ENCODE measurements around the gene SLC37A3. TPM values are rescaled to one million over a fixed set of nuclear protein-coding genes. Genes with fewer than 3 reads are reported as not detected.

The SLC37A3 gene
- total and polyA plus RNA-seq, 3 experiments from 2014 or later: 12.0 to 57.2 (median 56.6) TPM

- no peaks in the 10 kb centered on the region for H3K36me3 ChIP-seq (ENCODE audit: insufficient read depth, low read length)
- peaks cover 13% of the 10 kb centered on the region for H3K4me1 ChIP-seq (ENCODE audit: insufficient read depth, low read length)
- H3K27ac ChIP-seq (ENCODE audit: low read depth, low read length): peak overlapping the region; percentile 17
- peaks cover 0 to 40% (median 10%) of the 10 kb centered on the region in 3 donors for H3K36me3 Mint-ChIP-seq
- H3K4me3 ChIP-seq (ENCODE audit: low read length): peak overlapping the region; percentile 14
- H3K27me3 ChIP-seq (ENCODE audit: insufficient read depth, low read length, poor library complexity, severe bottlenecking): no peaks in the 10 kb centered on the region
- peak overlapping the region; percentile 85 to 98 (median 94) for H3K27ac Mint-ChIP-seq
- DNase-seq: peak in 2 of 5 donors; percentile 17 to 53
- H3K9me3 ChIP-seq (ENCODE audit: low read length): no peaks in the 10 kb centered on the region
- ChIA-PET CTCF (interaction anchor here (1.6 kb wide), 1 partner anchor 9 kb away, joined by 3 read pairs; no protein-coding TSS in a partner anchor), POLR2A (interaction anchor here (2.4 kb wide), 1 partner anchor 22 kb away, joined by 7 read pairs; the partner anchor contains the start of gene SLC37A3)
- H3K9me3 Mint-ChIP-seq: no peaks in the 10 kb centered on the region
- H3K4me1 Mint-ChIP-seq: peaks cover 12 to 15% (median 13%) of the 10 kb centered on the region in 3 donors
- H3K27me3 Mint-ChIP-seq: no peaks in the 10 kb centered on the region
- peak overlapping the region; percentile 70 to 86 (median 83) for H3K4me3 Mint-ChIP-seq
Measured at GRCh38 chr7:140375892-140376730, 22.2 kb downstream of the SLC37A3 start.

GRCh38 chr7:140375323-140375722, 23.0 kb downstream of the SLC37A3 start:
- H3K9me3 ChIP-seq (ENCODE audit: low read length): no peaks in the 10 kb centered on the region

GRCh38 chr7:140369294-140369693, 29.0 kb downstream of the SLC37A3 start:
- Mint-ChIP-seq H3K27me3 (no peaks in the 10 kb centered on the region), H3K36me3 (peaks cover 5 to 45% (median 13%) of the 10 kb centered on the region in 3 donors), H3K4me1 (peaks cover 0 to 4% (median 2%) of the 10 kb centered on the region in 3 donors), H3K9me3 (no peaks in the 10 kb centered on the region), H3K27ac (peak overlapping the region in 1 of 8 donors; percentile 43), H3K4me3 (no peak overlapping the region)
- no peak for DNase-seq
- Histone ChIP-seq H3K4me1 (ENCODE audit: insufficient read depth, low read length) (no peaks in the 10 kb centered on the region), H3K36me3 (ENCODE audit: insufficient read depth, low read length) (no peaks in the 10 kb centered on the region), H3K4me3 (ENCODE audit: low read length) (no peak overlapping the region), H3K27ac (ENCODE audit: low read depth, low read length) (no peak overlapping the region), H3K9me3 (ENCODE audit: low read length) (no peaks in the 10 kb centered on the region), H3K27me3 (ENCODE audit: insufficient read depth, low read length, poor library complexity, severe bottlenecking) (no peaks in the 10 kb centered on the region)
- CTCF ChIA-PET: no interaction called here
- POLR2A ChIA-PET: no interaction called here

More at GRCh38 chr7:140375323-140375722, 23.0 kb downstream of the SLC37A3 start:
- no peaks in the 10 kb centered on the region for H3K36me3 ChIP-seq (ENCODE audit: insufficient read depth, low read length)
- POLR2A ChIA-PET: interaction anchor here (2.4 kb wide), 1 partner anchor 23 kb away, joined by 7 read pairs; the partner anchor contains the start of gene SLC37A3
- CTCF ChIA-PET: interaction anchor here (1.6 kb wide), 1 partner anchor 10 kb away, joined by 3 read pairs; no protein-coding TSS in a partner anchor
- no peaks in the 10 kb centered on the region for H3K27me3 Mint-ChIP-seq
- H3K4me3 ChIP-seq (ENCODE audit: low read length): no peak overlapping the region
- H3K4me1 ChIP-seq (ENCODE audit: insufficient read depth, low read length): peaks cover 13% of the 10 kb centered on the region
- H3K27ac ChIP-seq (ENCODE audit: low read depth, low read length): no peak overlapping the region
- peaks cover 0 to 42% (median 10%) of the 10 kb centered on the region in 3 donors for H3K36me3 Mint-ChIP-seq
- no peak for DNase-seq
- H3K27ac Mint-ChIP-seq: peak overlapping the region; percentile 85 to 98 (median 94)
- no peaks in the 10 kb centered on the region for H3K27me3 ChIP-seq (ENCODE audit: insufficient read depth, low read length, poor library complexity, severe bottlenecking)
- peak overlapping the region in 5 of 7 donors; percentile 80 to 86 (median 83) for H3K4me3 Mint-ChIP-seq
- no peaks in the 10 kb centered on the region for H3K9me3 Mint-ChIP-seq
- peaks cover 12 to 15% (median 13%) of the 10 kb centered on the region in 3 donors for H3K4me1 Mint-ChIP-seq

- CTCF ChIA-PET: no interaction called here
- Mint-ChIP-seq H3K36me3 (peaks cover 5 to 48% (median 12%) of the 10 kb centered on the region in 3 donors), H3K27me3 (no peaks in the 10 kb centered on the region), H3K9me3 (no peaks in the 10 kb centered on the region), H3K4me3 (no peak overlapping the region), H3K4me1 (peaks cover 0 to 4% (median 2%) of the 10 kb centered on the region in 3 donors), H3K27ac (peak overlapping the region in 1 of 8 donors; percentile 77)
- no peak for DNase-seq
- H3K4me3 ChIP-seq (ENCODE audit: low read length): no peak overlapping the region
- no peaks in the 10 kb centered on the region for H3K36me3 ChIP-seq (ENCODE audit: insufficient read depth, low read length)
- no peak overlapping the region for H3K27ac ChIP-seq (ENCODE audit: low read depth, low read length)
- H3K27me3 ChIP-seq (ENCODE audit: insufficient read depth, low read length, poor library complexity, severe bottlenecking): no peaks in the 10 kb centered on the region
- H3K4me1 ChIP-seq (ENCODE audit: insufficient read depth, low read length): no peaks in the 10 kb centered on the region
- POLR2A ChIA-PET: interaction anchor here (0.6 kb wide), 1 partner anchor 135 kb away, joined by 3 read pairs; no protein-coding TSS in a partner anchor
- no peaks in the 10 kb centered on the region for H3K9me3 ChIP-seq (ENCODE audit: low read length)
Measured at GRCh38 chr7:140367528-140367927, 30.8 kb downstream of the SLC37A3 start.

GRCh38 chr7:140364819-140365218, 33.5 kb downstream of the SLC37A3 start:
- Mint-ChIP-seq H3K27ac (no peak overlapping the region), H3K4me3 (no peak overlapping the region), H3K9me3 (no peaks in the 10 kb centered on the region), H3K27me3 (no peaks in the 10 kb centered on the region), H3K36me3 (peaks cover 5 to 41% (median 14%) of the 10 kb centered on the region in 3 donors), H3K4me1 (peaks cover 7 to 13% (median 10%) of the 10 kb centered on the region in 3 donors)
- H3K36me3 ChIP-seq (ENCODE audit: insufficient read depth, low read length): no peaks in the 10 kb centered on the region
- no peaks in the 10 kb centered on the region for H3K9me3 ChIP-seq (ENCODE audit: low read length)
- ChIA-PET POLR2A (no interaction called here), CTCF (no interaction called here)
- no peaks in the 10 kb centered on the region for H3K4me1 ChIP-seq (ENCODE audit: insufficient read depth, low read length)
- DNase-seq: no peak
- no peaks in the 10 kb centered on the region for H3K27me3 ChIP-seq (ENCODE audit: insufficient read depth, low read length, poor library complexity, severe bottlenecking)
- H3K27ac ChIP-seq (ENCODE audit: low read depth, low read length): no peak overlapping the region
- no peak overlapping the region for H3K4me3 ChIP-seq (ENCODE audit: low read length)

- peaks cover 0 to 29% (median 5%) of the 10 kb centered on the region in 3 donors for H3K36me3 Mint-ChIP-seq
- H3K4me3 ChIP-seq (ENCODE audit: low read length): no peak overlapping the region
- peaks cover 9% of the 10 kb centered on the region for H3K4me1 ChIP-seq (ENCODE audit: insufficient read depth, low read length)
- no peak overlapping the region for H3K27ac ChIP-seq (ENCODE audit: low read depth, low read length)
- ChIA-PET POLR2A (no interaction called here), CTCF (interaction anchor here (0.6 kb wide), 1 partner anchor 36 kb away, joined by 3 read pairs; no protein-coding TSS in a partner anchor)
- no peaks in the 10 kb centered on the region for H3K27me3 ChIP-seq (ENCODE audit: insufficient read depth, low read length, poor library complexity, severe bottlenecking)
- peak overlapping the region; percentile 13 to 92 (median 58) for H3K27ac Mint-ChIP-seq
- no peak for DNase-seq
- no peaks in the 10 kb centered on the region for H3K9me3 Mint-ChIP-seq
- H3K4me3 Mint-ChIP-seq: no peak overlapping the region
- H3K4me1 Mint-ChIP-seq: peaks cover 20 to 28% (median 28%) of the 10 kb centered on the region in 3 donors
- H3K27me3 Mint-ChIP-seq: no peaks in the 10 kb centered on the region
- no peaks in the 10 kb centered on the region for H3K9me3 ChIP-seq (ENCODE audit: low read length)
- H3K36me3 ChIP-seq (ENCODE audit: insufficient read depth, low read length): no peaks in the 10 kb centered on the region
Measured at GRCh38 chr7:140360697-140361229, 37.6 kb downstream of the SLC37A3 start.

GRCh38 chr7:140358412-140359051, 39.8 kb downstream of the SLC37A3 start:
- Histone ChIP-seq H3K36me3 (ENCODE audit: insufficient read depth, low read length) (peaks cover 3% of the 10 kb centered on the region), H3K27ac (ENCODE audit: low read depth, low read length) (peak overlapping the region; percentile 42), H3K27me3 (ENCODE audit: insufficient read depth, low read length, poor library complexity, severe bottlenecking) (no peaks in the 10 kb centered on the region), H3K9me3 (ENCODE audit: low read length) (no peaks in the 10 kb centered on the region), H3K4me3 (ENCODE audit: low read length) (no peak overlapping the region), H3K4me1 (ENCODE audit: insufficient read depth, low read length) (peaks cover 9% of the 10 kb centered on the region)
- DNase-seq: peak in 3 of 5 donors; percentile 7 to 57 (median 7)
- no peaks in the 10 kb centered on the region for H3K9me3 Mint-ChIP-seq
- ChIA-PET CTCF (no interaction called here), POLR2A (interaction anchor here (0.7 kb wide), 1 partner anchor 290 kb away, joined by 3 read pairs; no protein-coding TSS in a partner anchor)
- H3K36me3 Mint-ChIP-seq: peaks cover 0 to 32% (median 7%) of the 10 kb centered on the region in 3 donors
- H3K27me3 Mint-ChIP-seq: no peaks in the 10 kb centered on the region
- peak overlapping the region; percentile 82 to 91 (median 89) for H3K4me3 Mint-ChIP-seq
- H3K4me1 Mint-ChIP-seq: peaks cover 20 to 28% (median 28%) of the 10 kb centered on the region in 3 donors
- H3K27ac Mint-ChIP-seq: peak overlapping the region in 7 of 8 donors; percentile 51 to 97 (median 94)

Measured in CD8-positive, alpha-beta memory T cell (primary cell).